GM13977 (cell line): ENCODE results near the gene ITIH3.

Experiments used
- DNase-seq: peaks from one replicate; pipeline ENCODE4 v3.0.0; 2012; ENCODE audit warnings: low spot score
- CTCF ChIP-seq: IDR thresholded peaks from 2 replicates; pipeline ENCODE4 v1.5.1; 2012; ENCODE audit warnings: mild to moderate bottlenecking, control low read depth; ENCODE audit not compliant: insufficient read depth; ENCODE audit errors: extremely low read depth, missing control alignments
- in situ Hi-C: fragments of 300-500 bp; cut with MboI; formaldehyde crosslinking; loops from one replicate; pipeline ENCODE4 v1.12.0; 2022; ENCODE audit warnings: low sequenced_read_pairs, low pct_unique_long_range_greater_than_20kb, mixed read lengths, inconsistent platforms; ENCODE audit not compliant: unreplicated experiment

ITIH3 gene

GRCh38 chr3:52779837-52780585 lies 14.6 kb upstream of the ITIH3 start:
- in situ Hi-C loops: no loop called here

GRCh38 chr3:52781741-52782140 lies 12.9 kb upstream of the ITIH3 start:
- TF ChIP-seq CTCF: no peak
- DNase-seq: no peak
- in situ Hi-C loops: no loop called here

More at GRCh38 chr3:52779837-52780585, 14.6 kb upstream of the ITIH3 start:
- no peak for TF ChIP-seq CTCF
- DNase-seq: no peak

- in situ Hi-C loops: no loop called here
- TF ChIP-seq CTCF: no peak
- no peak for DNase-seq
These were observed 12.0 kb upstream of the ITIH3 start for GRCh38 chr3:52782412-52783210.

DNA sequence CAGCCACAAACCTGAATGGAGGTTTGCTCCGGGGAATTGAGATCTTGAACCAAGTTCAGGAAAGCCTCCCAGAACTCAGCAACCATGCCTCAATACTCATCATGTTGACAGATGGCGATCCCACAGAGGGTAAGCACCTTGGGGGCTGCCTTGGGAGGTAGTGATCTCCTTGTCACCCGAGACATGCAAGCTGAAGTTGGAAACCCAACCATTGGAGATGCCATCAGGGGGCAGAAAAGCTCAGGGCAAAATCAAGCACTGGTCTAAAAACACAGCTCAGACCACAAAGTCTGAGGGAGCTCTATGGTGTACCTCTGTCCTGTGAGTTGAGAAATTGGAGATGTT lies 11.4 kb upstream of the ITIH3 start:
- no peak for TF ChIP-seq CTCF
- DNase-seq: no peak
- in situ Hi-C loops: no loop called here

- no peak for DNase-seq
- in situ Hi-C loops: no loop called here
These were observed 10.5 kb upstream of the ITIH3 start for GRCh38 chr3:52784021-52784621.

More at GRCh38 chr3:52784021-52784621, 10.5 kb upstream of the ITIH3 start:
- TF ChIP-seq CTCF: no peak
